GM21381 (cell line): ENCODE results near the gene PHKA1.
"Not testable (repeated sequence)": the region's sequence is repeated elsewhere in the genome, so short reads cannot be mapped to it uniquely, and the experiment has no call there.

ENCODE experiments used
- ATAC-seq: cut with Tn5 transposase; IDR thresholded peaks from one replicate; pipeline ENCODE4 v1.9.1; 2021; ENCODE audit warnings: mild to moderate bottlenecking, moderate library complexity; ENCODE audit not compliant: unreplicated experiment

The PHKA1 gene

DNA sequence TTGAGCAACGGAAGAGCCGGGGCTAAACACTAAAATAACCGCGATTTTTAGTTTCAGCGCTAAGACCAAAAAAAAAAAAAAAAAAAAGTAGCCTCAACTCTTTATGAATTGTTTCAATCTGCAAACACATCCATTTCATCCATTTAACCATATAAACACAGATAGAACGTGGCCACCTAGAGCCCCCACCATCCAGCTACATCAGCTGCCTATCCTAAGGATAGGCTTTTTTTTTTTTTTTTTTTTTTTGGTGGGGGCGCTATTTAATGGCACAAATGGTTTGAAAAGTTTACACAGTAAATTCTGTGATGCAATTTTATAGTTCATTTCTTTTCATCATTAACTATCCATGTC, 141.0 kb downstream of the PHKA1 start:
- ATAC-seq, result peak; percentile 17

DNA sequence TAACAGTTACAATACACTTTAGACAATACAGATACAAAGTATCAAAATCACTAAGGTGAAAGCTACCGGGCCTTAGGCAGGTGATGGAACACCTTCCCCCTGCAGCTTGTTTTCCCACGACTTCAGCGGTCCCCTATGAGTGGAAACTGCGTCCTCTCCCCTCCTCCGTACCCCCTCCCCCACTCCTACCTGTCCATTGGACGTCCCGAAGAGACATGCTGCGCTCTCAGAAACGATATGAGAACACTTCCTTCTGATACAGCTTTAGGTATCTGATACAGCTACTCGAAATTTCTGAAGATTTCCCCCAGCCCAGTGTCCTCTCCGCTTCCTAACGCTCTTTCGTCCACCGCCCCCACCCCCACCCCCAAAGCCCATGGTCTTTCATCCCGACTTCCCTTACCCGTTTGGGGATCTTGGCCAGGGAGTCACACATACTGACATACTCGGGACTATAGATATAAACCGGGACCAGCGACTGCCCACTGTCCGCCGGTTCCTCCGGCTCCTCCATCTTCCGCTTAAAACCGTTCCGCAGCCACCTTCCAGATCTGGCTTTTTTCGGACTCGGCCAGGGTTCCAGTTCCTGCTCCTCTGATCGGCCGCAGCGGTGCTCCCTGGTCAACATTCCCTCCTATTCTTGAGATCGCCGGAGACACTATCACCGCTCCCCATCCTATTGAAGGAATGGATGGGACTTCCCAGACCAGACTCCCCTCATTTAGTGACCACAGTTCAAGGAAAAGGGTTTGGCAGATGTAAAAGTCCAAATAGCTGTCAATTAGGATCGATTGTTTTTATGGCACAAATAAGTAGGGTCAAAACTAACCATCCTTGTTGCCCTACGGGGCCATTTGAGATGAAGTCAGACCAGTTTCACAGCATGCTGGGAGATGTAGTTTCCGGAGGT, 141.6 kb downstream of the PHKA1 start, which contains the start of gene HDAC8:
HDAC8 (minus strand) TSS at position 596 of the 910 bp plus-strand sequence; CDS start at position 514, 82 bp downstream.
- ATAC-seq, result peak; percentile 91

- no peak for ATAC-seq
Observed at GRCh38 chrX:72569786-72570185, 144.3 kb downstream of the PHKA1 start.

DNA sequence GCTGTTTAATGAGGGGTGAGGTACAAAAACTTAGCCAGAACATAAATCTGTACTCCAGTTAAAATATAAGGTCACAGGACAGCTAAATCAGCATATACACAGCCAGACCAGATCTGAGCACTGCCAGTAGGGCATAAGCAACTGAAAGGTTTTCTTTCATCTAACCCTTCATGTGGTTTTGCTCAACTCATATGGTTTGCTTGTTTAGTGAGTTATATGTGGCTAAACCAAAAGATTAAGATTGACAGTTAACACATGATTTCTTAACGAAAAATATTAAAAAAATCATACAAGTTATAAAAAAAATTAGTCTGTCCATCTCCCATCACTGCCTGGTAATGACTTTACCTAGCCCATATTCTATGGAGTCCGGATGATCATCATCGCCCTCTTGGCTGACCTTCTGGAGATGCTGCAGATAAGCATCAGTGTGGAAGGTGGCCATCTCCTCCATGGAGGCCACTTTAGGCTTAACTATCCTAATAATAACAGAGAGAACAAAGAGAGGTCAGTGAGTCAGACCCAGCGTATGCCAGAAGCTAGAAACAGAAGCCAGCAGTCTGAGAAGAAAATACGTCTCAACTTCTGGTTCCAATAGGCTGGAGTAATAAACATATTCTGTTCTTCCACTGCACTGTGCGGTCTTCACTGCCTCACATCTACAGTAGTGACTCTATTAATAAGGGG, 145.6 kb downstream of the PHKA1 start:
- no peak for ATAC-seq

DNA sequence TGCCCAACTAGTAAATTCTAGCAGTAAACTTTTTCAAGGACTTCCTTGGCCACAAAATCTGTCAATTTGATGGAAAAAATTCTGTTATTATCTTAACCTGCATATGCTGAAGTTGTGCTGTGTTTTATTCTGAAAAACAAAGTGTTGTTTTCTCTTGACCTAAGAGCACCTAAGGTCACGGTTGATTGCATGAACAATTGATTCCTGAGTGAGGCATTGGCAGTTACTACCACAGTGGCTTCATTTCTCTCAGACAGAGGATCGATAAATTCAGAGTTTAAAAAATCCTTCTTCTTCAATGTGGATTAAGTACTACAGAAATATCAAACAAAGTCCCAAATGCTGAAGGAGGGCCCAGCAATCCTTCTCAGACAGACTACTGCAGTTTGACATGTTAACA, 147.7 kb downstream of the PHKA1 start:
- no peak for ATAC-seq

DNA sequence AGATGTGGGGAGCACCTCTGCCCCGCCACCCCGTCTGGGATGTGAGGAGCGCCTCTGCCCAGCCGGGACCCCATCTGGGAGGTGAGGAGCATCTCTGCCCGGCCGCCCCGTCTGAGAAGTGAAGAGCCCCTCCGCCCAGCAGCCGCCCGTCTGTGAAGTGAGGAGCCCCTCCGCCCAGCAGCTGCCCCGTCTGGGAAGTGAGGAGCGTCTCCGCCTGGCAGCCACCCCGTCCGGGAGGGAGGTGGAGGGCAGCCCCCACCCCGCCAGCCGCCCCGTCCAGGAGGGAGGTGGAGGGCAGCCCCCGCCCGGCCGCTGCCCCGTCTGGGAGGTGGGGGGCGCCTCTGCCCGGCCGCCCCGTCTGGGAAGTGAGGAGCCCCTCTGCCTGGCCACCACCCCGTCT, 154.5 kb downstream of the PHKA1 start:
- ATAC-seq, result not testable (repeated sequence)

GRCh38 chrX:72554448-72555140, 159.5 kb downstream of the PHKA1 start:
- ATAC-seq, result no peak

DNA sequence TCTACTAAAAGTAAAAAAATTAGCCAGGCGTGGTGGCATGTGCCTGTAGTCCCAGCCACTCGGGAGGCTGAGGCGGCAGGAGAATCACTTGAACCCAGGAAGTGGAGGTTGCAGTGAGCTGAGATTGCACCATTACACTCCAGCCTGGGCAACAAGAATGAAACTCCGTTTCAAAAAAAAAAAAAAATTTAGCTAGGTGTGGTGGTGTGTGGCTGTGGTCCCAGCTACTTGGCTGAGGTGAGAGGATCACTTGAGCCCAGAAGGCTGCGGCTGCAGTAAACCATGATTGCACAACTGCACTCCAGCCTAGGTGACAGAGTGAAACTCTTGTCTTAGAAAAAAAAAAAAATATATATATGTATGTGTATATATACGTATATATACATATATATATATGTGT, 161.7 kb downstream of the PHKA1 start:
- not testable (repeated sequence) for ATAC-seq

- no peak for ATAC-seq
Observed at GRCh38 chrX:72545990-72546389, 168.1 kb downstream of the PHKA1 start.

GRCh38 chrX:72540318-72540717, 173.8 kb downstream of the PHKA1 start:
- ATAC-seq, result no peak

GRCh38 chrX:72539822-72540221, 174.3 kb downstream of the PHKA1 start:
- ATAC-seq, result no peak

GRCh38 chrX:72536542-72536941, 177.6 kb downstream of the PHKA1 start:
- no peak for ATAC-seq

GRCh38 chrX:72532366-72532765, 181.7 kb downstream of the PHKA1 start:
- no peak for ATAC-seq
